HEK293 (cell line): Measurements from ENCODE around the gene FNDC10.

Source experiments
- CTCF ChIA-PET: fragments of 350-600 bp; formaldehyde crosslinking; extraction: SDS; loops from one replicate; lab custom pipeline; 2021; ENCODE audit warnings: antibody characterized with exemption; lab: Yijun Ruan, JAX
- POLR2A ChIA-PET: fragments of 300-600 bp; formaldehyde crosslinking; extraction: SDS; loops from one replicate; lab custom pipeline; 2020; ENCODE audit warnings: antibody characterized with exemption, inconsistent platforms; lab: Yijun Ruan, JAX
- H3K27ac ChIP-seq: fragments of 200-500 bp; sonication (Bioruptor generic); 2 replicates; pipeline ENCODE4 v1.5.1; 2014; ENCODE audit warnings: low read depth, low read length, control low read depth, inconsistent platforms; ENCODE audit errors: extremely low read depth
- H3K36me3 ChIP-seq, 2 experiments: fragments of 200-500 bp in 1 of 2; sonication (Bioruptor generic) in 1 of 2; 1 replicate in 1 of 2; 2 replicates in 1 of 2; pipeline ENCODE4 v1.5.1; 2014 to 2017; ENCODE audit warnings: inconsistent platforms in 2 of 2, low read length in 2 of 2; ENCODE audit not compliant: control insufficient read depth in 2 of 2, insufficient read depth in 1 of 2
- H3K4me1 ChIP-seq: fragments of 200-500 bp; sonication (Bioruptor generic); 2 replicates; pipeline ENCODE4 v1.5.1; 2014; ENCODE audit warnings: mild to moderate bottlenecking, low read length, inconsistent platforms; ENCODE audit not compliant: control insufficient read depth, insufficient read depth
- H3K4me3 ChIP-seq: 2 replicates; pipeline ENCODE4 v1.5.1; 2011; ENCODE audit warnings: low read depth, mild to moderate bottlenecking, control low read depth, low read length, moderate library complexity
- H3K9me3 ChIP-seq: fragments of 200-500 bp; sonication (Bioruptor generic); 2 replicates; pipeline ENCODE4 v1.5.1; 2014; ENCODE audit warnings: low read depth, low read length, inconsistent platforms; ENCODE audit not compliant: control insufficient read depth, insufficient read depth
- BCL11A ChIP-seq: fragments of 450-650 bp; formaldehyde crosslinking; IDR thresholded peaks from 2 replicates; pipeline ENCODE4 v1.5.1; 2016; ENCODE audit warnings: low read depth, missing biosample characterization, missing genetic modification characterization
- KLF17 ChIP-seq: fragments of 450-650 bp; formaldehyde crosslinking; IDR thresholded peaks from 2 replicates; pipeline ENCODE4 v1.5.1; 2016; ENCODE audit warnings: missing biosample characterization, missing genetic modification characterization
- PATZ1 ChIP-seq: fragments of 450-650 bp; formaldehyde crosslinking; IDR thresholded peaks from 2 replicates; pipeline ENCODE4 v1.5.1; 2016; ENCODE audit warnings: missing biosample characterization, missing genetic modification characterization
- SCRT1 ChIP-seq: fragments of 450-650 bp; formaldehyde crosslinking; IDR thresholded peaks from 2 replicates; pipeline ENCODE4 v1.5.1; 2016; ENCODE audit warnings: missing biosample characterization, missing genetic modification characterization, borderline replicate concordance
- SCRT2 ChIP-seq: fragments of 450-650 bp; formaldehyde crosslinking; IDR thresholded peaks from 2 replicates; pipeline ENCODE4 v1.5.1; 2016; ENCODE audit warnings: missing biosample characterization, missing genetic modification characterization
- TSHZ1 ChIP-seq: fragments of 450-650 bp; formaldehyde crosslinking; IDR thresholded peaks from 2 replicates; pipeline ENCODE4 v1.5.1; 2016; ENCODE audit warnings: missing biosample characterization, missing genetic modification characterization, borderline replicate concordance
- ZBTB44 ChIP-seq: fragments of 450-650 bp; IDR thresholded peaks from 2 replicates; pipeline ENCODE4 v1.5.1; 2018; ENCODE audit warnings: missing biosample characterization, mild to moderate bottlenecking, missing genetic modification characterization
- ZBTB48 ChIP-seq: fragments of 450-650 bp; formaldehyde crosslinking; IDR thresholded peaks from 2 replicates; pipeline ENCODE4 v1.5.1; 2016; ENCODE audit warnings: missing biosample characterization, missing genetic modification characterization
- ZNF121 ChIP-seq: fragments of 450-650 bp; formaldehyde crosslinking; IDR thresholded peaks from 2 replicates; pipeline ENCODE4 v1.5.1; 2016; ENCODE audit warnings: missing biosample characterization, missing genetic modification characterization
- ZNF140 ChIP-seq: fragments of 450-650 bp; formaldehyde crosslinking; IDR thresholded peaks from 2 replicates; pipeline ENCODE4 v1.5.1; 2016; ENCODE audit warnings: missing biosample characterization, missing genetic modification characterization
- ZNF174 ChIP-seq: fragments of 450-650 bp; formaldehyde crosslinking; IDR thresholded peaks from 2 replicates; pipeline ENCODE4 v1.5.0; 2017; ENCODE audit warnings: missing biosample characterization, mild to moderate bottlenecking, missing genetic modification characterization
- ZNF175 ChIP-seq: fragments of 450-650 bp; formaldehyde crosslinking; IDR thresholded peaks from 2 replicates; pipeline ENCODE4 v1.5.1; 2016; ENCODE audit warnings: missing biosample characterization, missing genetic modification characterization
- ZNF366 ChIP-seq: fragments of 450-650 bp; formaldehyde crosslinking; conservative IDR thresholded peaks from 2 replicates; pipeline ENCODE4 v1.5.1; 2016; ENCODE audit warnings: missing biosample characterization, missing genetic modification characterization
- ZNF473 ChIP-seq: fragments of 450-650 bp; formaldehyde crosslinking; IDR thresholded peaks from 2 replicates; pipeline ENCODE4 v1.5.1; 2017; ENCODE audit warnings: missing biosample characterization, missing genetic modification characterization
- ZNF501 ChIP-seq: fragments of 450-650 bp; formaldehyde crosslinking; IDR thresholded peaks from 2 replicates; pipeline ENCODE4 v1.5.1; 2016; ENCODE audit warnings: missing biosample characterization, missing genetic modification characterization
- ZNF830 ChIP-seq: fragments of 450-650 bp; IDR thresholded peaks from 2 replicates; pipeline ENCODE4 v1.5.0; 2018; ENCODE audit warnings: missing biosample characterization, missing genetic modification characterization, low read depth, mild to moderate bottlenecking, moderate library complexity

Gene FNDC10

GRCh38 chr1:1598720-1599029 is 1.3 kb downstream of the FNDC10 start:
- peaks cover 6% of the 10 kb centered on the region; the same call in 1 of the 2 replicates for H3K4me1 ChIP-seq
- POLR2A ChIA-PET, result no interaction called here
- CTCF ChIA-PET, result interaction anchor here (0.5 to 1.2 kb wide), 2 partner anchors 13 to 40 kb away, joined by 4 to 5 read pairs; no protein-coding TSS in a partner anchor

GRCh38 chr1:1598051-1598719 is 1.8 kb downstream of the FNDC10 start:
- Histone ChIP-seq H3K4me1 (peaks cover 6% of the 10 kb centered on the region; the same call in 1 of the 2 replicates), H3K36me3 (no peaks in the 10 kb centered on the region), H3K4me3 (no peak overlapping the region), H3K9me3 (no peaks in the 10 kb centered on the region), H3K27ac (no peak overlapping the region)
- ChIA-PET CTCF (interaction anchor here (0.6 to 1.6 kb wide), 4 partner anchors 12 to 181 kb away, joined by 3 to 6 read pairs (median 4); no protein-coding TSS in a partner anchor), POLR2A (no interaction called here)
- peak; percentile 72; the same call in 1 of the 2 replicates for TF ChIP-seq SCRT1
- TF ChIP-seq KLF17 (tag by site-specific recombination), result no peak
- TF ChIP-seq TSHZ1 (tag by site-specific recombination), result no peak
- TF ChIP-seq ZBTB48 (tag by site-specific recombination), result 0 out of 2 replicates have a peak, but pooled peaks have one; percentile 11
- no peak for TF ChIP-seq PATZ1 (tag by site-specific recombination)
- peak; percentile 91 for TF ChIP-seq SCRT2
- TF ChIP-seq ZNF366 (tag by site-specific recombination), result no peak
- no peak for TF ChIP-seq ZNF174 (tag by site-specific recombination)
- no peak for TF ChIP-seq ZNF830
- TF ChIP-seq BCL11A (tag by site-specific recombination), result peak; percentile 53; the same call in 1 of the 2 replicates

More at GRCh38 chr1:1598720-1599029, 1.3 kb downstream of the FNDC10 start:
- no peaks in the 10 kb centered on the region for H3K9me3 ChIP-seq
- TF ChIP-seq ZNF140 (tag by site-specific recombination) (no peak), ZNF501 (no peak), ZBTB44 (tag by site-specific recombination) (no peak), ZNF473 (tag by site-specific recombination) (no peak), ZNF121 (tag by site-specific recombination) (no peak), ZNF175 (no peak)
- H3K27ac ChIP-seq, result no peak overlapping the region
- no peak overlapping the region for H3K4me3 ChIP-seq
- no peaks in the 10 kb centered on the region for H3K36me3 ChIP-seq
